D341Med (cell line): Measurements from ENCODE around the gene AQP10.
"Not testable (repeated sequence)": the region's sequence is repeated elsewhere in the genome, so short reads cannot be mapped to it uniquely, and the experiment has no call there.

Experiments
- DNase-seq: peaks from one replicate; pipeline ENCODE4 v3.0.0; 2012; ENCODE audit warnings: low spot score

AQP10 gene

DNA sequence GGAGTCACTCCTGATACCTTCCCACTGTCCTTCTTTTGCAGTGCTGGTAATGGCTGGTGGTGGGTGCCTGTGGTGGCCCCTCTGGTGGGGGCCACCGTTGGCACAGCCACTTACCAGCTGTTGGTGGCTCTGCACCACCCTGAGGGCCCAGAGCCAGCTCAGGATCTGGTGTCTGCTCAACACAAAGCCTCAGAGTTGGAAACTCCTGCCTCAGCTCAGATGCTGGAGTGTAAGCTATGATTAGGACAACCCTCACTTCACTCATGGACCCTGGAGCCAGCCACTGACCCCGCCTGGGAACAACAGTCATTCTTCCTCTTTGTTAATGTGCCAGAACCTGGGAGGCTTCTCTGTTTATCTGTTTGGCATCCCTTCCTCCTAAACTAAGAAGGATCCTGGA lies 3.3 kb downstream of the AQP10 start:
- no peak for DNase-seq

- DNase-seq, result peak; percentile 94
Measured at GRCh38 chr1:154324669-154325582, 4.0 kb downstream of the AQP10 start, which contains the start of gene ATP8B2. TSS of gene ATP8B2 (plus strand) at chr1:154325525. CDS start at chr1:154328142, 2,617 bp downstream.

- DNase-seq, result peak; percentile 86
Measured at GRCh38 chr1:154325583-154326545, 5.0 kb downstream of the AQP10 start.

DNA sequence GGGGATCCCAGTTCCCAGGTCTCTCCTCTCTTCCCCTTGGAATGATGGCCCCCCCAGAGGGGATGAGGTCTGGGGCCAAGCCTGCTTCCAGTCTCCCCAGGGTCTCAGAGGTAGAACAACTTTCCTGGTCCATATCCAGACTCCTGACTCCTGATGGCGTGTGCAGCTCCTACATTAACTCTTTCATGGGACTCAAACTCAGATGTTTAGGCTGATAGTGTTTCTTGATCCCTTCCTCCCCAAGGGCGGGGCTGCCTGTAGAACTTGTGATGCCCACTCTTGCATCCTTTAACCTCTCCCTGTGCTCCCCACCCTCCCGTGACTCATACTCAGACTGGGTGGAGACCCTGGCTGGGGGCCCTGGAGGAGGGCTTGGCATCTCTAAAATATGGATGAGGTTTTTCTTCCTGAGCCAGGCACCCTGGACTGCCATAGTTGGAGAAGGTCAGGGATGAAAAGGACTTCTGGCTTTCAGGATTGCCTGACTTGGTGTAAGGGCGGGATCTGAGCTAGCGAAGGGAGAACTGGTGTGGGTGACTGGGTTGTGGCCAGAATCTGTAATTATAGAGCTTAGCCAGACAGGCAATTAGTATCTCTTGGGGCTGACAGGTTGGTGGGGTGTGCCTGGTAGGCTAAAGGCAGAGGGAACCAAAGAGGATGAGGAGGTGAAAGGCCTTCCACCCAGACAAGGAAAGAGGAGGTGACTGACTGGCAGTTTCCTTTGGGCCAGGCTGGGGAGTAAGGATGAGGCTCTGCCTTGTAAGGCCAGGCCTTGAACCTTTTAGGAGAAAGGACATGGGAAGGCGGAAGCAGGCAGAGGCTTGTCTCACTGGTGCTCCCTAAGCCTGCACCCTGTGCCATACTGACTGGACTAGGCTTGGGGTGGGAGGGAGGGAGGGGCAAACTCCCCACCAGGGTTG lies 5.9 kb downstream of the AQP10 start:
- DNase-seq, result no peak

- DNase-seq, result no peak
Measured at GRCh38 chr1:154327466-154328317, 6.8 kb downstream of the AQP10 start.

DNA sequence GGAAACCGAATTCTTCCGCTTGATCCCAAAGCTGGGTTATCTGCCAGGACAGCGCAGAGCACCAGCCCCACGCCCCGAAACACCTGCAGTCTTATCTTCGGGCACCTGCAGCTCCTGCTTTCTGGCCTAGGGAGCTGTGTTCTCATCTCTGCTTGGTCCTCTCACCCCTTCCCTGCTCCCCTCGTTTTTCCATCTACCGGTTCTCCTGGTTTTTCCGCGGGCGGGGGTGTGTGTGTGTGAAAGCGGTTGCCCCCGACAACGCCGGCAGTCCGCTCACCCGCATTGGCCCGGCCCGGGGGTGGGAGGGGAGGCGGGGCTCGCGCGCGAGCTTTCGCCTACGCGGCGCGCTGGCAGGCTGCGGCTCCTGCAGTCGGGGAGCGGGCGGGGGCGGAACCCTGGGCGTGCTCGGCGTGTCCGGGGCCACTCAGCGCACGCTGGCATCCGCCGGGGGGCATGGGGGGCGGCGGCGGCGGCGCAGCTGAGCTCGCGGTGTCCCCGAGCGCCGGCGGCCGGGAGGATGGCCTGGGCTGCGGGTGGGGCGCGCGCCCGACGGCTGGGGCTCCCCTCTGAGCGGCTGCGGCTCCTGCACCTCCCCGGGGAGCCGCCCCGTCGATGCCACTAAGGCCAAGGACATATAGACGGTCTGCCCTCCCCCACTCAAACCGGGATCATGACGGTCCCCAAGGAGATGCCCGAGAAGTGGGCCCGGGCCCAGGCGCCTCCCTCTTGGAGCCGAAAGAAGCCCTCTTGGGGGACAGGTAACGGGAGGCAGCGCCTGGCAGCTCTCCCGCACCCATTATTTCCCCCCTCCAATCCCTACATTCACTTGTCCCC lies 7.6 kb downstream of the AQP10 start:
- peak; percentile 83 for DNase-seq

DNA sequence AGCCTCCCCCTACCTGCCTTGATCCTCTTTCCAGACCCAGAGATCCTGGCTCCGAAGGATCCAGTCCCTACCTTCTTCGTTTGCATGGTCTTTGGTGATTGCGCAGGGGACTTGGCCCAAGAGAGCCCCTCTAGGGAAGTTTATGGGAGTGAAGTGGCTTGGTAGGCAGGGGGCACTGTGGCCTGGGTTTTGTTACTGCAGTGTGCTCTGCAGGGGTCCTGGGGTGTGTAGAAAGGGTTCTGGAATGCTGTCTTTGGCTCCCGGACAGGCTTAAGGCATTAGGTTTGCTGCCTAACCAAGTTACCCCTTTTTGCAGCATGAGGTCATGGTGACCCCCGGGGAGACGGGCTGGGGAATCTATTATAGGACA lies 8.2 kb downstream of the AQP10 start:
- no peak for DNase-seq

GRCh38 chr1:154329551-154330131 lies 8.7 kb downstream of the AQP10 start:
- DNase-seq, result no peak

DNA sequence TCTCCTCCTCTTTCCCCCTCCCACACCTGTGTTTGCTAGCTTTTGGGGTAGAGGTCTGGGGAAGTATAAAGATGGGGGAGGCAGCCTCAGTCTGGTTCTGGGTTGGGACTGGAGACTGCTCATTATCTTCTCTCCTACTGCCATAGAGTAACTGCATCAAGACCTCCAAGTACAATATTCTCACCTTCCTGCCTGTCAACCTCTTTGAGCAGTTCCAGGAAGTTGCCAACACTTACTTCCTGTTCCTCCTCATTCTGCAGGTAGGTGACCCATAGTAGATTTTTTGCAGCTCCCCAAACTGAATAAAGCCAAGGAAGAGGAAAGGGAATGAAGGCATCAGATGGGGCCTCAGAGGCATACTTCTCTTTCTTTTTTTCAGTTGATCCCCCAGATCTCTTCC lies 9.8 kb downstream of the AQP10 start:
- DNase-seq, result no peak

DNA sequence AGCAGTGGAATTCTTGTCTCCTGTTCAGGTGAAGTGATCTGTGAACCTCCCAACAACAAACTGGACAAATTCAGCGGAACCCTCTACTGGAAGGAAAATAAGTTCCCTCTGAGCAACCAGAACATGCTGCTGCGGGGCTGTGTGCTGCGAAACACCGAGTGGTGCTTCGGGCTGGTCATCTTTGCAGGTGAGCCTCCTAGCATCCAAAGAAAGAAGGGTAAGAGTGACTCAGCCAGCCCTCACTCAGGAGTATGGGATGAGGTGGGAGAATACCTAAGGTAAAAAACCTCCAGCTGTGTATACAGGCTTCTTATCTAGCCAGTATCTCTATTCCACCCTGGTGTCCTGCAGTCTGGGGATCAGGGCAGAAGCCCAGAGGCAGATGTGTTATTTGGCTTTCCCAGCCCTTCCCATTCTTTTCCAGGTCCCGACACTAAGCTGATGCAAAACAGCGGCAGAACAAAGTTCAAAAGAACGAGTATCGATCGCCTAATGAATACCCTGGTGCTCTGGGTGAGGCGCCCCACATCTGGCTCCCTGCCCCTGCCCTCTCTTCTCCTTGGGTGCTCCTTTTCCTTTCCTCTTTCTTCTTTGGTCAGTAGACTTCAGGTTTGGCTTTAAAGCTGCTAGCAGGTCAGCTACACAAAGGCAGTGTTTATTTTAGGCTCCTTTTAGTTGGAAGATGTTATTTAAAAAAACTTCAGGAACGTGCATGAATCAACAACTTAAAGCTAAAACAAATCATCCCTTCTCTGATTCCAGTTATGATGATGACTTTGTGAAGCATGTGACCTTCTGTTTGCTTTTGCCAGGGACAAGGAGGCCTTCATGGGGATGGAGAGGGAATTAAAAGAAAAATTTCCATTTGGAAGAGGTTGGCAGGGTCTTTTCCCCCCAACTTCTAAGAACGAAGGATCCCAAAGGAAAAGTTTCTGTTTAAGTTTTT lies 13.5 kb downstream of the AQP10 start:
- no peak for DNase-seq

- peak; percentile 91 for DNase-seq
Measured at GRCh38 chr1:154335025-154335714, 14.3 kb downstream of the AQP10 start.

- DNase-seq, result no peak
Measured at GRCh38 chr1:154337253-154337894, 16.5 kb downstream of the AQP10 start.

- DNase-seq, result no peak
Measured at GRCh38 chr1:154338875-154339274, 18.0 kb downstream of the AQP10 start.

GRCh38 chr1:154341366-154341765 lies 20.5 kb downstream of the AQP10 start:
- DNase-seq, result not testable (repeated sequence)

GRCh38 chr1:154342132-154342531 lies 21.2 kb downstream of the AQP10 start:
- DNase-seq, result no peak

- no peak for DNase-seq
Measured at GRCh38 chr1:154342836-154343472, 22.1 kb downstream of the AQP10 start.
